Rectal smooth muscle tissue (tissue), 1 donor: Measurements from ENCODE around the gene ZBTB37.
A peak's percentile ranks its signal among the peaks of the same experiment; 100 is the strongest.

ENCODE experiments used
- H3K27ac ChIP-seq: one replicate; pipeline ENCODE4 v1.7.0; 2013; ENCODE audit warnings: low read depth, low read length, inconsistent platforms
- H3K27me3 ChIP-seq: one replicate; pipeline ENCODE4 v1.7.0; 2013; ENCODE audit warnings: low read length; ENCODE audit not compliant: control insufficient read depth, insufficient read depth
- H3K36me3 ChIP-seq: one replicate; pipeline ENCODE4 v1.7.0; 2013; ENCODE audit warnings: low read length; ENCODE audit not compliant: control insufficient read depth, insufficient read depth
- H3K4me1 ChIP-seq: one replicate; pipeline ENCODE4 v1.7.0; 2013; ENCODE audit warnings: low read length; ENCODE audit not compliant: control insufficient read depth, insufficient read depth
- H3K4me3 ChIP-seq: one replicate; pipeline ENCODE4 v1.7.0; 2013; ENCODE audit warnings: low read length
- H3K9ac ChIP-seq: one replicate; pipeline ENCODE4 v1.7.0; 2013; ENCODE audit warnings: low read length

The ZBTB37 gene

GRCh38 chr1:173868266-173869020 is at the start of gene ZBTB37:
TSS of gene ZBTB37 (plus strand) at chr1:173868380. CDS start at chr1:173870226, 1,846 bp downstream.
- Histone ChIP-seq H3K36me3 (peaks cover 16% of the 10 kb centered on the region), H3K27me3 (no peaks in the 10 kb centered on the region), H3K27ac (peak within 1 kb of the TSS; percentile 95), H3K4me1 (peaks cover 9% of the 10 kb centered on the region), H3K4me3 (peak within 1 kb of the TSS; percentile 90), H3K9ac (peak within 1 kb of the TSS; percentile 73)

GRCh38 chr1:173818459-173818858 is 49.7 kb upstream of the ZBTB37 start:
- H3K9ac ChIP-seq = no peak overlapping the region
- H3K4me1 ChIP-seq = peaks cover 4% of the 10 kb centered on the region
- H3K36me3 ChIP-seq = no peaks in the 10 kb centered on the region
- H3K27me3 ChIP-seq = no peaks in the 10 kb centered on the region
- no peak overlapping the region for H3K4me3 ChIP-seq
- H3K27ac ChIP-seq = no peak overlapping the region

GRCh38 chr1:173821680-173822079 is 46.5 kb upstream of the ZBTB37 start:
- H3K4me1 ChIP-seq = peaks cover 7% of the 10 kb centered on the region
- H3K4me3 ChIP-seq = no peak overlapping the region
- H3K9ac ChIP-seq = no peak overlapping the region
- no peaks in the 10 kb centered on the region for H3K36me3 ChIP-seq
- H3K27me3 ChIP-seq = no peaks in the 10 kb centered on the region
- no peak overlapping the region for H3K27ac ChIP-seq

- H3K9ac ChIP-seq = peak overlapping the region; percentile 51
- H3K4me3 ChIP-seq = peak overlapping the region; percentile 97
- no peaks in the 10 kb centered on the region for H3K36me3 ChIP-seq
- H3K27me3 ChIP-seq = no peaks in the 10 kb centered on the region
- peak overlapping the region; percentile 95 for H3K27ac ChIP-seq
- peaks cover 7% of the 10 kb centered on the region for H3K4me1 ChIP-seq
These were observed 44.3 kb upstream of the ZBTB37 start for GRCh38 chr1:173823781-173824314.

- H3K27me3 ChIP-seq = no peaks in the 10 kb centered on the region
- H3K36me3 ChIP-seq = no peaks in the 10 kb centered on the region
- H3K4me1 ChIP-seq = peaks cover 7% of the 10 kb centered on the region
- H3K9ac ChIP-seq = peak within 1 kb of the TSS; percentile 72
- peak within 1 kb of the TSS; percentile 97 for H3K4me3 ChIP-seq
- peak within 1 kb of the TSS; percentile 95 for H3K27ac ChIP-seq
These were observed 43.7 kb upstream of the ZBTB37 start, which contains the start of the genes CENPL and DARS2 for GRCh38 chr1:173824315-173825081. TSS of gene CENPL (minus strand) at chr1:173824883. CDS start at chr1:173811299, 13,584 bp downstream. TSS of gene DARS2 (plus strand) at chr1:173824673. CDS start at chr1:173825230, 557 bp downstream.

- no peak overlapping the region for H3K4me3 ChIP-seq
- peaks cover 7% of the 10 kb centered on the region for H3K4me1 ChIP-seq
- peaks cover 2% of the 10 kb centered on the region for H3K36me3 ChIP-seq
- H3K9ac ChIP-seq = no peak overlapping the region
- H3K27ac ChIP-seq = no peak overlapping the region
- H3K27me3 ChIP-seq = no peaks in the 10 kb centered on the region
These were observed 40.6 kb upstream of the ZBTB37 start for GRCh38 chr1:173827611-173828010.

- Histone ChIP-seq H3K4me3 (no peak overlapping the region), H3K4me1 (no peaks in the 10 kb centered on the region), H3K27ac (no peak overlapping the region), H3K36me3 (peaks cover 2% of the 10 kb centered on the region), H3K9ac (no peak overlapping the region), H3K27me3 (no peaks in the 10 kb centered on the region)
These were observed 35.4 kb upstream of the ZBTB37 start for GRCh38 chr1:173832748-173833147.

GRCh38 chr1:173852105-173852504 is 16.1 kb upstream of the ZBTB37 start:
- H3K27ac ChIP-seq = no peak overlapping the region
- H3K27me3 ChIP-seq = no peaks in the 10 kb centered on the region
- no peak overlapping the region for H3K9ac ChIP-seq
- H3K4me3 ChIP-seq = no peak overlapping the region
- no peaks in the 10 kb centered on the region for H3K4me1 ChIP-seq
- peaks cover 10% of the 10 kb centered on the region for H3K36me3 ChIP-seq

GRCh38 chr1:173853074-173853473 is 15.1 kb upstream of the ZBTB37 start:
- Histone ChIP-seq H3K27me3 (no peaks in the 10 kb centered on the region), H3K27ac (no peak overlapping the region), H3K4me1 (no peaks in the 10 kb centered on the region), H3K36me3 (peaks cover 10% of the 10 kb centered on the region), H3K9ac (no peak overlapping the region), H3K4me3 (no peak overlapping the region)

- H3K4me1 ChIP-seq = no peaks in the 10 kb centered on the region
- H3K27me3 ChIP-seq = no peaks in the 10 kb centered on the region
- peaks cover 10% of the 10 kb centered on the region for H3K36me3 ChIP-seq
- H3K9ac ChIP-seq = no peak overlapping the region
- no peak overlapping the region for H3K27ac ChIP-seq
- H3K4me3 ChIP-seq = no peak overlapping the region
These were observed 12.2 kb upstream of the ZBTB37 start for GRCh38 chr1:173856014-173856413.

- no peaks in the 10 kb centered on the region for H3K4me1 ChIP-seq
- H3K9ac ChIP-seq = no peak overlapping the region
- H3K27ac ChIP-seq = no peak overlapping the region
- H3K36me3 ChIP-seq = peaks cover 10% of the 10 kb centered on the region
- H3K4me3 ChIP-seq = no peak overlapping the region
- no peaks in the 10 kb centered on the region for H3K27me3 ChIP-seq
These were observed 11.3 kb upstream of the ZBTB37 start for GRCh38 chr1:173856903-173857302.

- Histone ChIP-seq H3K4me1 (no peaks in the 10 kb centered on the region), H3K27me3 (no peaks in the 10 kb centered on the region), H3K36me3 (peaks cover 10% of the 10 kb centered on the region), H3K27ac (no peak overlapping the region), H3K9ac (no peak overlapping the region), H3K4me3 (no peak overlapping the region)
These were observed 10.7 kb upstream of the ZBTB37 start for GRCh38 chr1:173857363-173857917.
